ENCODE data around the gene FAM120AOS.
"Not testable (repeated sequence)": the region's sequence is repeated elsewhere in the genome, so short reads cannot be mapped to it uniquely, and the experiment has no call there.

Gene FAM120AOS

DNA sequence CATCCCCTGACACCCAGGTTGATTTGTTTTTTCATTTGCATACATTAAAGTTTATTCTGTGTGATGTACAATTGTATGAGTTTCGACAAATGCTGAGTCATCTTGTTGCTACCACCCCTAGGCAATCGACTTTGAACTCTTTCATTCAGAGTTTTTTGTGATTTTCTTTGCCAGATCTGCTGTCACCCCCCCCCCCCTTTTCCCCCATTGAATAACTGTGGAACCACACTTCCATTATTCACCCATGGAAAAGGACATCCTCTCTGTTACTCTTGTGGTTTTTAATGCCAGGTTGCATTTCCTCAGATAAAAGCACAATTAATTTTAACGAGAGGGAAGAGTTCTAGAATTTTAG, 13.7 kb upstream of the FAM120AOS start:
- DNase-seq (ENCODE audit: low spot score), result no peak

DNA sequence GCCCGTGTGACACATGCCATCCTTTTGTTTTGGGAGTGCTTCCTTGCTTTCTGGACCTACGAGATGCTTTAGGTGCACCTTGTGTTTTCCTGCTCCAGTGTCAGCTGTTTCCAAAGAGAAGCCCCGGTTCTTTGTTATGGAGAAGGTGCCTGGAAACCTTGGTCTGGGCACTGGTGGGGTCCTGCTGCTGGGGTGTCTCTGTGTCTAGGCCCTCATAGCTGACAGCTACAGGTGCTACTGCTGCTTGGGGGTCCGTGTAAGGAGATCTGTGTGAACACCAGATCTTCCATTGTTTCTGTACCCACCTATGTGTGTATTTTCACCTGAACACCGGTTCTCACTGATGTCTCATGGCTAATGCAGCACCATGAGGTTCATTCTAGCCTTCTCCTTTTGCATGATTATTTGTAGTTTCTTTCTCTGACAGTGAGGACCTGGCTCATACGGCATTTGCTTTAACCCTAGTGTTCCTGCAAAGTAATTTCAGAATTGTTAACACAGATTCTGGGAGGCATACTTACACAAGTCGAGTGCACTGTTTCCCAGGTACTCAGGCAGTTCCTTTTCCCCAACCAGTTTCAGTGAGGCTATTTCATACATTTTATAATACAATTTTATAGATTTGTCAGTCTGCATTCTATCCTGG, 13.2 kb upstream of the FAM120AOS start:
- DNase-seq (ENCODE audit: low spot score), result no peak

DNA sequence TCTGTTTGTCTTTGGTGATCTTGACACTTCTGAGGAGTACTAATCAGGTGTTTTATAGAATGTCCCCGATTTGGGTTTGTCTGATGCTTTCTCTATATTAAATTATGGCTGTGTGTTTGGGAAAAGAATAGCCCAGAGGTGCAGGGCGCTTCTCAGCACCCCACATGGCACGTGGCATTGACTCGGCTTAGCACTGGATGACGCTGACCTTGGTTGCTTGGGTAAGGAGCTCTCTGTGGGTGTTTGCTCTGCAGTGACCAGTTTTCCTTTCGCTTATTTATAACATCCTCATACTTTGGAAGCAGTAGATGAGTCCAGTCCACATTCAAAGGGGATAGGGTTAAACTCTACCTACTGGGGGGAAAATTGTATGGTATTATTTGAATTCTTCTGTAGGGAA, 12.5 kb upstream of the FAM120AOS start:
- no peak for DNase-seq (ENCODE audit: low spot score)

DNA sequence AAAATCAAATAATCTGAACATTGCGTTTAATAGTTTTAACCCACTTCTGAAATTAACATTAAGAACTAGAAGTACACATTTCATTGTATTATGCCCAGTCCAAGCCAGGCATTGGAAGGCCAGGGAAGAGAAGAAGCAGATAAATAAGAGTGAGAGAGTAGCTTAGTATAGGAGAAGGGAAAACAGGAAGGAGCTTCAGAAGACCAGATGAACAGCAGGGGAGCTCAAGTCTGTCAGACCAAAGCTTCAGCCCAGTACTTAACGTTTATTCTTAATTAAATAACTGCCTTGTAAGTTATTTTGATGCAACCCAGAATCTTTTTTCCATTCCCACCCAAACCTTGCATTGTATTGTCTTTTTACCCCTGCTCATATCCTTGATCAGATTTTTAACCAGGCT, 11.5 kb upstream of the FAM120AOS start:
- DNase-seq (ENCODE audit: low spot score), result no peak

DNA sequence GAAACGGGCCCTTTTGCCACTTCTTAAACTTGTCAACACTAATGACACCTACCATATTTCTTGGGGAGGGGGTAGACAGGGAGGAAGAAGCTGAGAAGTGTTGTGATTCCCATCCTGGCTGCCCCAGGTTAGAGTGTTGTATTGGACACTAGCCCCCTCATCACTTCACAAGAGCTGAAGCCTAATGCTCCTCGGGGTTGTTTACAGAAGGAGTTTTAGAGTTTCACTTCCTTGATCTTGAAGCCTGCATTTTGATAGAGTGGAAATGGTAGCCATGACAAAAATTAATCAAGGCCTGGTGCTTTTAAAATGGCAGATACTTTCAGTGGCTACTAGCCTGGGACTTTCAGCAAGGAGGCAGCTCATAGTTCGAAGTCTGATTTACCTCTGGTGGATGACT, 11.0 kb upstream of the FAM120AOS start:
- DNase-seq (ENCODE audit: low spot score), result peak; percentile 63

DNA sequence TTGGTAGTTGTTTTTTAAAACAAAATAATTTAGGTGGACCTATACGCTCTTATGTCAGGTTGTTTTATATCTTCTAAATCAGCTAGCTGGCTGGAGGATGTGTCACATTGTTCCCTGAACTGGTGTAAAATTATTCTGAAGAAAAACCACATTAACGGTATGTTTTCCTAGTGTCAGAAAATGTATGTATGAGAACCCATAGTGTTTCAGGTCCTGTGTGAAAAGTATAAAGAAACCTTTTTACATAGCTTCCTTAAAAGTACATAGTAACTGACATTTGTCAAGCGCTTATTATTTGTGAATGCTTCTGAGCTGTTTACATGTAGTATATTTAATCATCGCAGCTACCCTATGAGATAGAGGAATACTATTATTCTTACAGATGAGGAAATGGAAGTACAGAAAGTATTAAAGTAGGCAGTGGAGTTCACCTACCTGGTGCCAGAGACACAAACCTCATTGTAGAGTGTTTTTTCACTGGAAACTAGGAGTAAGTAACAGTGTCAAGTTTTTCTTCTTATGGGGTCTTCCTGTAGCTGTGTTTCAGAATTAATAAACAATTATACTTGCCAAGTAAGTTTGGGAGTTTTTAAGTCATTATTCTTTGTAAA, 10.4 kb upstream of the FAM120AOS start:
- no peak for DNase-seq (ENCODE audit: low spot score)

DNA sequence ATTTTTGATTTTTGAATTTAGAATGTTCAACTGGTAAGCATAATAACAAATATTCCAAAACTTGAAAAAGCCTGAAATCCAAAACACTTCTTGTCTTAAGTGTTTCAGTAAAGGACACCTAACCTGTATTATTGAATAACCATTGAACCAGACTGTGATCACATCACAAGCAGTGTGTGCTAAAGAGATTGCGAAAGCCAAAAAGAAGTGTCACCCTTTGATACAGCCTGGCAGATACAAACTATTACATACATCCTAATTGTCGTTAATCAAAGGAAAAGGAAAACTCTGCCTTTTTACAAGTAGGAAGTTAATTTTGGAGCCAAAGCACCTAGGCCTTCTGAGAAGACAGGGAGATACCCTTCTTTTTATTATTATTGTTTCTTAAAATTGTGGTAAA, 8.4 kb upstream of the FAM120AOS start:
- no peak for DNase-seq (ENCODE audit: low spot score)

DNA sequence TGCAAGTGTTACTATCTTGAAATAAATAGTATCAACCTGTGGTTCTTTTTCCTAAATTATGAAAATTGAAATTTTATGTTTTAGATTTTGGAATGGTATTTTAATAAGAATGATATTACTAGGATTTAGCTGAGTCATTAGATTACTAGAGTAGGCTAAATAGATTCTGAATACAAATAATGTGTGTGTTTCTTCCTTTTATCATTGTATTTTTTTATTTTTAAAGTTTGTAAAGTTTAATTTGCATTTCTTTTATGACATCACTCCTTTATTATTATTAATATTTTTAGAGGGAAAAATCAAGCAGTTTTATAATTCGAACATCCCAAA, 8.0 kb upstream of the FAM120AOS start:
- DNase-seq (ENCODE audit: low spot score), result no peak

DNA sequence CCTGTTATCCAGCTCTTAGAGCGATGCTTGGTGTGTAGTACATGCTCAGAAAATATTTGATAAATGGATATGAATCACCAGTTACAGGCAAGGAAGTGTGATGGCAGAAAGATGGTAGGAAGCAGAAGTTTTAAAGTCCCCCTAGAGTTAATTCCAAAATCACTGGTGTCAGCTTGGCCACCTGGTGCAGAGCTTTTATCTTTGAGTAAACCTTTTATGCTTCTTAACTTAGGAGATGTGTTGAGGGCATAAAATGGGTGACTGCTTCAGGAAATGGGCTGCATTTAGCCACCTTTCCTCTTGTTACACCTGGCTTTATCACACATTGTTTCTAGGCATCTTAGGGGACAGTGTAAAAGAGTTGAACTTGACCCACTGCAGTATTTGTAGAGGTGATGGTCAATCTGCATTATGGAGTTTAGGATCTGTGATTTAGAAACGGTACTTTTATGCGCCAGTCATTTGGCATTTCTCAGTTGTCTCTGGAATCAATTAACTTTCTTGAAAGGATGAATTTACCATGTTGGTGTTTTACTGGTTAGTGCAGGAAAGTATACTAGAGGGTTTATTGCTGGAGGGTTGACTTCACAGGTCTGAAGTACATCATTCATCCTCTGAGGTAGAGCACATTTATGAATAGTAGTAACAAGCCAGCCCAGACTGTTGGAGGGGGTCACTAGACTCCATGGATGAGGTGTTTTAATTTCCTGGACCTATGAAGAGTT, 7.5 kb upstream of the FAM120AOS start:
- no peak for DNase-seq (ENCODE audit: low spot score)

DNA sequence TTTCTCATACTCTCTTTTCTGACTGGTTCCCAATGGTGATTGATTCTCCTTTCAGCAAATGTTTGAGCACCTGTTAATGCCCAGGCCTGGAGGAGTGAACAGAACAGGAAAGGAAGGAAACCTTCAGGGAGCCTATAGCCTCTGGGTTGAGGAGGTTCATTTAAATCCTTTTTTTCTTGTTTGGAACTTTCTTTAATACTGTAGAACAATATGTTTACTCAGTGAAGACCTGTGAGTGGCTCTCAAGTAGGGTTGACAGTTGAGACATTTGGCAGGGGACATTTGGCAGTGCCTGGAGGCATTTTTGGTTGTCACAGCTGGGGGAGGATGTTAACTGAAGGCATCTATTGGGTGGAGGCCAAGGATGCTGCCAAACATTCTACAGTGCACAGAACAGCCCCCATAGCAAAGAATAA, 6.1 kb upstream of the FAM120AOS start:
- no peak for DNase-seq (ENCODE audit: low spot score)

DNA sequence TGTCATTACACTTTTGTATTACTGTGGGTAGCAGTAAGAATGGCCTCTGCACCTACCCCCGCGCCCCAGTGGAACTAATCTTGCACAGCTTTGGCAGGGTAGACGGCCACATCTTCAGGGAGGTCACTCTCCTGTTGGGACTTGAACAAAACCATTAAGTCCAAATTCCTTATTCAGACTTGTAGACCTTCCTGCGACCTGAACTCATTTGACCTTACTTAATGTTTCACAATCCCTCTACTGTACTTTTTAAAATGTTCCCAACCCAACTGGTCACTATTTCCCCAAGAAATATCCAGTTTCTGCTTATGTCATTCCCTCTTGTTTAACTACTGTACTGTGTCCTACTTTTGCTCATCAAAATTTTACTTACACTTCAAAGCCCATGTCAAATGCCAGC, 5.3 kb upstream of the FAM120AOS start:
- DNase-seq (ENCODE audit: low spot score), result no peak

DNA sequence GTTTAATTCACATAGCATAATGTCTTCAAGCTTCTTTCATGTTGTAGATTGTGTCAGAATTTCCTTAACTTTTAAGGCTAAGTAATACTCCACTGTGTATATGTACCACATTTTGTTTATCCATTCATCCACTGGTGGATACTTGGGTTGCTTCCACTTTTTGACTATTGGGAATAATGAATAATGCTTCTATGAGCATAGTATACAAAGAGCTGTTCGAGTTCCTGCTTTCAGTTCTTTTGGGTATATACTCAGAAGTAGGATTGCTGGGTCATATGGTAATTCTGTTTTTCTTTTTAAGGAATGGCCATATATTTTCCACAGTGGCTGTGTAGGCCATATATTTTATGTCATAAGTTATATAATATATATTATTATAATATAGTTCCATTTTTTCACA, 3.6 kb upstream of the FAM120AOS start:
- DNase-seq (ENCODE audit: low spot score), result no peak

DNA sequence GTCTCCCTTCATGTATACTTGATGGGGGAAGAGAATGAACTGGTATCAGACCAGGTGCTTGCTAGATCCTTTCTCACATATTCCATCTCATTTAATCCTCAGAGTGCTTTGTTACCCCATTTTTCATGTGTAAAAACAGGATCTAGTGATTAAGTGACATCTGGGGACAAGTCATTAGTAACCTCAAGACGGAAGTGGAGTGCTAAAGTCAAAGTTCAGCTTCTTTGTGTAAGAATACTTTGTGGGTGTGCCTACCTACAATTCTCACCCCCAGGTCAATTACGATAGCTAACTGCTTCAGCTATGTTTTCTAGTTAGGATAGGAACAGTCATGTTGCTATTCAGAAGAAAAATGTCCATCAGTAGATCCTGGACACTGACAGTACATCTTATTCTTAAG, 3.1 kb upstream of the FAM120AOS start:
- DNase-seq (ENCODE audit: low spot score), result no peak

DNA sequence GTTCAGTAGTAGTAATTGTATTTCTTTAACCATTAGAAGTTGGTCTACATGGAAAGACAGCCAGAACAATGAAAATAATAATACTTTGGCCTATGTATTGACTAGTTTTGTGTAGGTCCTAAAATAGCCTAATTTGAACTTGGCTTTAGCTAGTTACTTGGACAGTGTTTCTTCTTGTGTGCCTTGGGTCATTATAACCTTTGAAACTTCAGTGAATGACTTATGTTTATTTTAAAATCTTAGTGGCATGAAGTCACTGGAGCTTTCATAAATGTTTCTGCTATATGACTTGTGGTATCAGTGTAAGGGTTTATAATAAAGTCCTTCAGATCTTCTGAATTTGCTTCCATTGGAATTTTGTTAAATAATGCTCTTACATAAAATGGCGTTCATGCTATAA, 2.6 kb upstream of the FAM120AOS start:
- no peak for DNase-seq (ENCODE audit: low spot score)

DNA sequence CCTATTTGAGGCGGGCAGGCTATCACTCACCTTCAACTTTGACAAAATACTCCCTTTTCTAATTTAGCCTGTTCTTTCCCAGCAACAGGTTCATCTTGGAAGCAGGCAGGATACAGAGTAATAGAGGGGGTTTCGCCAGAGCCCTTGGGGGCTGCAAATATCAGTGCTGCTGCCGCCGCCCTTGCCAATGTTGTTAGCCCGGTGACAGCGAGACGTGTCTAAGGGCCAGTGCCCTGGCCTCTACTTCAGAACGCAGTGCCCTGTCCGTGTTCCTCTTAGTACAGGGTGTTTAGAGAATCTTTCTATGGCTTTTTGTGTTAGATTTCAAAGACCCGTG, 703 bp downstream of the FAM120AOS start:
- peak; percentile 15 for DNase-seq (ENCODE audit: low spot score)

DNA sequence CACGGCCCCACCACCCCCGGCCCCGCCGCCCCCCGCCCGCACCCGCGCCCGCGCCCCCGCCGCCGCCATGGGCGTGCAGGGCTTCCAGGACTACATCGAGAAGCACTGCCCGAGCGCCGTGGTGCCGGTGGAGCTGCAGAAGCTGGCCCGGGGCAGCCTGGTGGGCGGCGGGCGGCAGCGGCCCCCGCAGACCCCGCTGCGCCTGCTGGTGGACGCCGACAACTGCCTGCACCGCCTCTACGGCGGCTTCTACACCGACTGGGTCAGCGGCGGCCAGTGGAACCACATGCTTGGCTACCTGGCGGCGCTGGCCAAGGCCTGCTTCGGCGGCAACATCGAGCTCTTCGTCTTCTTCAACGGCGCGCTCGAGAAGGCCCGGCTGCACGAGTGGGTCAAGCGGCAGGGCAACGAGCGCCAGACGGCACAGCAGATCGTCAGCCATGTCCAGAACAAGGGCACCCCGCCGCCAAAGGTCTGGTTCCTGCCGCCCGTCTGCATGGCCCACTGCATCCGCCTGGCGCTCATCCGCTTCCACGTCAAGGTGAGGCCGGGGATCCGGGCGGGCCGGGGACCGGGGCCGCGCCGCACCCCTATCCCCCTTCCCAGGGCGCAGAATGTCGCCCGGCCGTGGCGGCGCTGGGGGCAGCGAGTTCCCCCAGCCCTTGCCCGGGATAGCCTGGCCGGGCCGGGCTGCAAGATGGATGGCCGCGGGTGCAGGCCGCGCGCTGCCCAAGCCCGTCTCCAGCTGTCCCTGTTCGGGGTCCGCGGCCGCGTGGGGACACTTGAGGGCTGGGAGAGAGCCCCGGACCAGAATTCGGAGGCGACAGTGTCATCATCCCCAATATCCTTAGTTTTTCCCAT, 1.3 kb downstream of the FAM120AOS start:
- peak; percentile 44 for DNase-seq (ENCODE audit: low spot score)

DNA sequence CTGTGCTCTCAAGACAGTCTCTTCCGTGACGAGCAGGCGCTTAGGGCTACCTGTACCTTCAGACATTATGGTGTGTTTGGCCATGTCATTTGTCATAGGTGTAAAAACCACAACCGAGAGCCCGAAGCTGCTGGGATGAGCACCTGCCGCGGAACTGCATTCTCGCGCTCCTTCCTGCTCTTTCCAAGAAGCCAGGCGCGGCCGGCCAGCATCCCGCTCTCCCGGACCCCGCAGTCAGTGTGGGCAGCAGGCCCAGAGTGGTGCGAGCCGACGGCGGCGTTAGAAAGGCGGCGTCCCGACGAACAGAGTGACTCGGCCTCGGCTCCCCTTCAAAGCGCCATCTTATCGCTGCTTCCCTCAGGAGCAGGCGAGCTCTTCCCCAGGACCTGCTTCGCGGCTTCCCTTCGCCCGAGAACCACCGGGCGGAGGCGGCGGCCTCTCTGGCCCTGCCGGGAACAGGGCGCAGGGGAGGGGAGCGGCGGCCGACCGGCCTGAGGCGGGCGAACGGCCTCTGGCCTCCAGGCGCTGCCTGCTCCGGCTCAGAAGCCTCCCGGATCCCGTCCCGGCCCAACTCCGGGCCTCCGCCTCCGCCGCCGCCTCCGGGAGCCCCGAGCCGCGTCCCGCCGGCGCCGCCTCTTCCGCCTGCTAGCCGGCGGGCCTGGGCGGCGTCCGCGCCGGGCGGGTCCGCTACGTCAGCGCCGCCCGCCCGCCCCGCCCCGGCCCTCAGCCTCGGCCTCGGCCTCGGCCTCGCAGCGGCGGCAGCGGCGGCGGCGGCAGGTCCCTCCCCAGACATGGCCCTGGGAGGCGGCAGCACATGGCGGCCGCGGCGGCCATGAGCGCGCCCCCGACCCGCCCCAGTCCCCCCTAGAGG, 2.2 kb downstream of the FAM120AOS start, which contains the start of gene FAM120A:
Gene FAM120A (plus strand): TSS at position 741 of the 871 bp plus-strand sequence. CDS start 231 bp downstream, outside the sequence.
- peak; percentile 87 for DNase-seq (ENCODE audit: low spot score)

DNA sequence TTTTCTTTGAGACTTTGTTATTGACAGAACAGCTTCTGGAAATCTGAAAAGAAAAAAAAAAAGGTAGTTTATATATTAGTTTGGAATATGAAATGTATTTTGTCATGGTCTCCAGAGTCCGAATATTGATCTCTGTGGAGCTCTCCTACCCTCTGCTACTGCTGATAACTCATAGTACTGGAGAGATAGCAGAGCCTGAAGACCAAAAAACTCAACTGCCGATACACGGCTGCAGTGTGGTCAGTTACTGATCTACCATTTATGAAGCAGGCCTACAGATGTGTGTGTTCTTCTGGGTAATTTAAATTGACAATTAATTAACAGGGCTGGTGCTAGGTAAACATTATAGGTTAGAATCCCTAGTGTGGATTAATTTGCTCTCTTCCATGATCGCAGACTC, 5.7 kb downstream of the FAM120AOS start:
- no peak for DNase-seq (ENCODE audit: low spot score)

DNA sequence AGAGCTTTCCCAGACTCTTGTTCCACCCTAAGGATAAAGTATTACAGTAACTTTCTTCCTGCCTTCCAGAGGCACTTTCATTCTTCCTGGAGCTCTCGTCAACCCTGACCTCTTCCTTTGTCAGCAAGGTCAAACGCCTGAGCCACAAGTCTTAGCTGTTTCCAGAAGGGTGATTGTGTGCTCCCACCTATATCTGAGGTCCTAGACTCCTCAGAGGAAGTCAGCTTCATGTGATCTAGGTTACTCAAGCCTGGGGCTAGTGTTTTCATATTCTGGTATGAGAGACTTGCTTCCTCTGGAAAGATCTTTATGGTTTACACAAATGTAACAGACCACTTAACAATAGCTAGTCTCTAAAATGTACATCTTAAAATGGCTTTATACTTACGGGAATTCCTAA, 7.3 kb downstream of the FAM120AOS start:
- DNase-seq (ENCODE audit: low spot score), result no peak

DNA sequence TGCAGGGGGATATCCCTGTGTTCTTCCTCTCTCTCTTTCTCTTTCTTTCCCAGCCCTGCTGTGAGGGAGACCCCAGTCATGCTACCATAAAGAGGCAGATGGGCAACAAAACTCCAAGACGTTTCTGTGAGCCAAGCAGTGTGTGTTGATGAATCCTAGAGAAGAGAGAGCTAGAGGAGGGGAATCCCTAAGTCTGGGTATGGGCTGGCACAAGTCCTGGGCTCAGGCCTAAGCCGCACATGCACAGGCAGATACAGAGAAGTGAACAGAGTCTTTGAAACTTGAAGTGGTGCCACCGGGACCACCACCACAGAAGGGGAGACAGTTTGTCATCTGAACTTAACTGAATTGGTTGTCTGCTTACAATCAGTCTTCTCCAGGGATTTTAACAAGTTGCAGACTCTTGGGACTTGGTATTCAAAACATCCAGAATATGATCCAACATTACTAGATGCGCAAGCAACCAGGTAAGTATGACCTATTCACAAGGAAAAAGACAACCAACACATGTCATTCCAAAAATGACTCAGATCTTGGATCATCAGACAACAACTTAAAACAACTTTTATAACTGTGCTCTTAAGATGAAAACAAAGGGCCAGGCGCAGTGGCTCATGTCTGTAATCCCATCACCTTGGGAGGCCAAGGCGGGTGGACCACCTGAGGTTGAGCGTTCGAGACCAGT, 12.3 kb downstream of the FAM120AOS start:
- DNase-seq (ENCODE audit: low spot score), result no peak

DNA sequence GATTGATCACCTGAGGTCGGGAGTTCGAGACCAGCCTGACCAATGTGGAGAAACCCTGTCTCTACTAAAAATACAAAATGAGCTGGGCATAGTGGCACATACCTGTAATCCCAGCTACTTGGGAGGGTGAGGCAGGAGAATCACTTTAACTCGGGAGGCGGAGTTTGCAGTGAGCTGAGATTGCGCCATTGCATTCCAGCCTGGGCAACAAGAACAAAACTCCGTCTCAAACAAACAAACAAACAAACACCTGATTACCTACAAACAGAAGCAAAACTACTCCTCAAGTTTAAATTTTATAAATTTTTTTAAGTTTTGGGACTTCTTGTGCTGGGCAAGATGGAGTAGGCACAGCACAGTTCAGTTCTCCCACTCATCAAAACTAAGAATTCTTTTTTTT, 14.1 kb downstream of the FAM120AOS start:
- not testable (repeated sequence) for DNase-seq (ENCODE audit: low spot score)
